ENCODE data around the gene TMEM167B. TPM values are rescaled to one million over a fixed set of nuclear protein-coding genes. Genes with fewer than 3 reads are reported as not detected.

Gene TMEM167B
- total RNA-seq, 4 donors from 2014 or later, result 22.2 to 29.2 (median 24.8) TPM

GRCh38 chr1:109091839-109092193 lies 1.3 kb downstream of the TMEM167B start:
- DNase-seq (ENCODE audit: low spot score) (no peak), ATAC-seq (ENCODE audit: low FRiP score) (no peak)
- TF ChIP-seq, protein P1, sequence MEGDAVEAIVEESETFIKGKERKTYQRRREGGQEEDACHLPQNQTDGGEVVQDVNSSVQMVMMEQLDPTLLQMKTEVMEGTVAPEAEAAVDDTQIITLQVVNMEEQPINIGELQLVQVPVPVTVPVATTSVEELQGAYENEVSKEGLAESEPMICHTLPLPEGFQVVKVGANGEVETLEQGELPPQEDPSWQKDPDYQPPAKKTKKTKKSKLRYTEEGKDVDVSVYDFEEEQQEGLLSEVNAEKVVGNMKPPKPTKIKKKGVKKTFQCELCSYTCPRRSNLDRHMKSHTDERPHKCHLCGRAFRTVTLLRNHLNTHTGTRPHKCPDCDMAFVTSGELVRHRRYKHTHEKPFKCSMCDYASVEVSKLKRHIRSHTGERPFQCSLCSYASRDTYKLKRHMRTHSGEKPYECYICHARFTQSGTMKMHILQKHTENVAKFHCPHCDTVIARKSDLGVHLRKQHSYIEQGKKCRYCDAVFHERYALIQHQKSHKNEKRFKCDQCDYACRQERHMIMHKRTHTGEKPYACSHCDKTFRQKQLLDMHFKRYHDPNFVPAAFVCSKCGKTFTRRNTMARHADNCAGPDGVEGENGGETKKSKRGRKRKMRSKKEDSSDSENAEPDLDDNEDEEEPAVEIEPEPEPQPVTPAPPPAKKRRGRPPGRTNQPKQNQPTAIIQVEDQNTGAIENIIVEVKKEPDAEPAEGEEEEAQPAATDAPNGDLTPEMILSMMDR (IDR thresholded peaks at IDR 0.05), result no peak

GRCh38 chr1:109094377-109094803 lies 3.8 kb downstream of the TMEM167B start:
- DNase-seq (ENCODE audit: low spot score), result no peak
- TF ChIP-seq, protein P1 (IDR thresholded peaks at IDR 0.05), result no peak
- ATAC-seq (ENCODE audit: low FRiP score), result no peak

GRCh38 chr1:109094871-109095270 lies 4.3 kb downstream of the TMEM167B start:
- TF ChIP-seq, protein P1 (IDR thresholded peaks at IDR 0.05), result no peak
- DNase-seq (ENCODE audit: low spot score), result no peak
- no peak for ATAC-seq (ENCODE audit: low FRiP score)

GRCh38 chr1:109095631-109096030 lies 5.1 kb downstream of the TMEM167B start:
- no peak for ATAC-seq (ENCODE audit: low FRiP score)
- TF ChIP-seq, protein P1 (IDR thresholded peaks at IDR 0.05), result no peak

DNA sequence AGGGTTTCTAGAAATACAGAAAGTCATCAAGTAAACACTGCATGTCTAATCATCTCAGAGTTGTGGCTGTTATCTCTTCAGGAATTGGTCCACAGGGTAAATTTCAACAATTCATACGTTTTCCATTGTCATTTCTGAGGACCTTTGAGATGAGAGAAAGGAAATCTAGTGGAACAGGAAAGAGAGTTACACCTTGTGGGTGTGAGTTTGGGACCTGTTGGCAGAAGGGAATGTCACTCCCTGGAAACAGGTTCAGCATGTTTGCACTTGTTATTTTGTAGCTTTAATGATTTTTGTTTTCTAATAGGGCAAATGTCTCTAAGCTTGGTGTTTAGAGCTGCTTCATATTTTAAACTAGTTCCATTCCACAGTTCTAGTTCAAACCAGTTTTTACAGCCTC lies 5.6 kb downstream of the TMEM167B start:
- DNase-seq (ENCODE audit: low spot score) (no peak), ATAC-seq (ENCODE audit: low FRiP score) (no peak)
- TF ChIP-seq, protein P1 (IDR thresholded peaks at IDR 0.05), result no peak

More at GRCh38 chr1:109095631-109096030, 5.1 kb downstream of the TMEM167B start:
- no peak for DNase-seq (ENCODE audit: low spot score)

DNA sequence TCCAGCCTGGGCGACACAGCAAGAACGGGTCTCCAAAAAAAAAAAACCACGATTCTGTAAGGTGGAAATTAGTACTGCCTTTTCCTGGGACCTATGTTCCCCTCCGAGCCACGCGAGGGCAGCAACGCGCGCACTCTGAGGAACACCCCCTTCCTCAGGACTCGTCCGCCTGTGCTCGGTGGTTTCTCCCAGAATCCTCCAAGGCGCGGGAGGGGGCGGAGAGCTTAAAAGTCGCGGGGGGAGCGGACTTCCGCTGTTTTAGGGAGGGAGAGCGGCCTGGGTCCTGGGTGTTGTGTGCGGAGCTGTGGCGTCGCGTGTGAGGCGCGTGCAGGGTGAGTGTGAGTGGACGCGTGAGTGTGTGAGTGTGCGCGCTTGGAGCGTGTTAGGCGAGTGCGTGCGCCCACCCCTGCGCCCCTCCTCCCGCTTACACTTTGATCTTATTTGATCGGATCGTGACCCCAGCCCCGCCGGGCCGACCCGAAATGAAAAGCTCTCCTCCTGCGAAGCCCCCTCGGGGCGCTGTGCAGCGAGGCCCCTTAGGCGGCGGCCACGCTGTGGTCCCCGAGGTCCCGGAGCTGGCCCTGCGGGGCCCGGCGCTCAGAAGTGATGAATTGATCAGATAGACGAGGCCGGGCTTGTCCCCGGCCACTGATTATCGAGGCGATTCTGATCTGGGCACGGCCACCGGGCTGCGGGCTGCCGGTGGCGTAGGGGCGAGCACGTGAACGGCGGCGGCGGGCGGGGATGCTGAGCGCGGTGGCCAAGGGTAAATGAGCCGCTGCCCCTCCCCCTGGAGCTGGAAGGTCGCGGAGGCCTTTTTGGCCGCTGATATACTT lies 9.6 kb downstream of the TMEM167B start:
- ATAC-seq (ENCODE audit: low FRiP score) (peak; percentile 98), DNase-seq (ENCODE audit: low spot score) (peak; percentile 89)
- TF ChIP-seq, protein P1 (IDR thresholded peaks at IDR 0.05), result peak in 1 of 3 donors; percentile 5

All from omental fat pad (tissue), 4 donors.